ENCODE measurements around the gene NQO2.

Gene NQO2

GRCh38 chr6:2957696-2958330, 41.9 kb upstream of the NQO2 start:
- DNase-seq (ENCODE audit: low spot score): no peak
- TF ChIP-seq CTCF (IDR thresholded peaks at IDR 0.05; ENCODE audit: extremely low read depth, missing control alignments): no peak

- no peak for TF ChIP-seq CTCF (IDR thresholded peaks at IDR 0.05; ENCODE audit: extremely low read depth, missing control alignments)
- no peak for DNase-seq (ENCODE audit: low spot score)
These were observed 41.4 kb upstream of the NQO2 start for GRCh38 chr6:2958331-2958711.

GRCh38 chr6:2958776-2959175, 40.9 kb upstream of the NQO2 start:
- no peak for DNase-seq (ENCODE audit: low spot score)
- no peak for TF ChIP-seq CTCF (IDR thresholded peaks at IDR 0.05; ENCODE audit: extremely low read depth, missing control alignments)

GRCh38 chr6:2959909-2960719, 39.6 kb upstream of the NQO2 start:
- TF ChIP-seq CTCF (IDR thresholded peaks at IDR 0.05; ENCODE audit: extremely low read depth, missing control alignments): no peak
- no peak for DNase-seq (ENCODE audit: low spot score)

GRCh38 chr6:2960935-2961334, 38.8 kb upstream of the NQO2 start:
- no peak for TF ChIP-seq CTCF (IDR thresholded peaks at IDR 0.05; ENCODE audit: extremely low read depth, missing control alignments)
- DNase-seq (ENCODE audit: low spot score): no peak

- no peak for DNase-seq (ENCODE audit: low spot score)
- no peak for TF ChIP-seq CTCF (IDR thresholded peaks at IDR 0.05; ENCODE audit: extremely low read depth, missing control alignments)
These were observed 38.2 kb upstream of the NQO2 start for GRCh38 chr6:2961506-2961905.

- no peak for TF ChIP-seq CTCF (IDR thresholded peaks at IDR 0.05; ENCODE audit: extremely low read depth, missing control alignments)
- DNase-seq (ENCODE audit: low spot score): no peak
These were observed 37.7 kb upstream of the NQO2 start for GRCh38 chr6:2962004-2962403.
